ENCODE results near the gene ANK3.

ANK3 gene

DNA sequence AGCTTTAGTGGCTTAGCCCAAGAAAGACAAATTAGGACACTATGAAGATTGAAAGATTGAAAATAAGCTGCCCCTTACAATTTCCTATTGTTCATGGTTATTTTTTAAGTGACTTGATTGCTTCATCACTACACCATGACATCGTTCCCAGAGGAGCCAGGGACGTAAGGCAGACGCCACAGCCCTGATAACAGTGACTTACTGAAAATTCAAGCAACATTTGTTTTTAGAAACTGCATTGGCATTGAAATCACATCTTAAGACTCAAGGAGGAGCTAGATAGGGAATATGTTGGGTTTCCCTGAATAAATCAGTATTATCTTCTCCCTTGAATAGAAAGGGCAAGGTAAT is 38.7 kb upstream of the ANK3 start:
- Histone ChIP-seq H3F3A (ENCODE audit: insufficient read depth, low read length) (no peaks in the 10 kb centered on the region), H3K27me3 (replicated peaks; ENCODE audit: insufficient read depth, low read length) (no peaks in the 10 kb centered on the region), H3K4me2 (ENCODE audit: low read depth, low read length) (no peak overlapping the region), H2AFZ (ENCODE audit: low read length) (no peak overlapping the region), H3K4me3 (ENCODE audit: low read length) (no peak overlapping the region), H3K9me2 (replicated peaks; ENCODE audit: insufficient read depth, low read length) (no peaks in the 10 kb centered on the region), H3K9me3 (replicated peaks; ENCODE audit: insufficient read depth, low read length) (no peaks in the 10 kb centered on the region), H3K36me3 (replicated peaks; ENCODE audit: insufficient read depth, low read length) (no peaks in the 10 kb centered on the region), H4K20me1 (ENCODE audit: insufficient read depth, low read length) (no peaks in the 10 kb centered on the region), H3K79me2 (ENCODE audit: low read length) (no peaks in the 10 kb centered on the region), H3K27ac (ENCODE audit: low read length) (no peak overlapping the region), H3K9ac (ENCODE audit: low read length) (no peak overlapping the region), H3K4me1 (ENCODE audit: low read length) (no peaks in the 10 kb centered on the region)
- DNase-seq, result no peak
- no peak for TF ChIP-seq EZH2phosphoT487 (IDR thresholded peaks at IDR 0.05; ENCODE audit: low read length)
- TF ChIP-seq, protein P1, sequence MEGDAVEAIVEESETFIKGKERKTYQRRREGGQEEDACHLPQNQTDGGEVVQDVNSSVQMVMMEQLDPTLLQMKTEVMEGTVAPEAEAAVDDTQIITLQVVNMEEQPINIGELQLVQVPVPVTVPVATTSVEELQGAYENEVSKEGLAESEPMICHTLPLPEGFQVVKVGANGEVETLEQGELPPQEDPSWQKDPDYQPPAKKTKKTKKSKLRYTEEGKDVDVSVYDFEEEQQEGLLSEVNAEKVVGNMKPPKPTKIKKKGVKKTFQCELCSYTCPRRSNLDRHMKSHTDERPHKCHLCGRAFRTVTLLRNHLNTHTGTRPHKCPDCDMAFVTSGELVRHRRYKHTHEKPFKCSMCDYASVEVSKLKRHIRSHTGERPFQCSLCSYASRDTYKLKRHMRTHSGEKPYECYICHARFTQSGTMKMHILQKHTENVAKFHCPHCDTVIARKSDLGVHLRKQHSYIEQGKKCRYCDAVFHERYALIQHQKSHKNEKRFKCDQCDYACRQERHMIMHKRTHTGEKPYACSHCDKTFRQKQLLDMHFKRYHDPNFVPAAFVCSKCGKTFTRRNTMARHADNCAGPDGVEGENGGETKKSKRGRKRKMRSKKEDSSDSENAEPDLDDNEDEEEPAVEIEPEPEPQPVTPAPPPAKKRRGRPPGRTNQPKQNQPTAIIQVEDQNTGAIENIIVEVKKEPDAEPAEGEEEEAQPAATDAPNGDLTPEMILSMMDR (IDR thresholded peaks at IDR 0.05; ENCODE audit: low read length), result no peak
- TF ChIP-seq EZH2 (optimal IDR thresholded peaks at IDR 0.05; ENCODE audit: low read depth, low read length), result no peak

DNA sequence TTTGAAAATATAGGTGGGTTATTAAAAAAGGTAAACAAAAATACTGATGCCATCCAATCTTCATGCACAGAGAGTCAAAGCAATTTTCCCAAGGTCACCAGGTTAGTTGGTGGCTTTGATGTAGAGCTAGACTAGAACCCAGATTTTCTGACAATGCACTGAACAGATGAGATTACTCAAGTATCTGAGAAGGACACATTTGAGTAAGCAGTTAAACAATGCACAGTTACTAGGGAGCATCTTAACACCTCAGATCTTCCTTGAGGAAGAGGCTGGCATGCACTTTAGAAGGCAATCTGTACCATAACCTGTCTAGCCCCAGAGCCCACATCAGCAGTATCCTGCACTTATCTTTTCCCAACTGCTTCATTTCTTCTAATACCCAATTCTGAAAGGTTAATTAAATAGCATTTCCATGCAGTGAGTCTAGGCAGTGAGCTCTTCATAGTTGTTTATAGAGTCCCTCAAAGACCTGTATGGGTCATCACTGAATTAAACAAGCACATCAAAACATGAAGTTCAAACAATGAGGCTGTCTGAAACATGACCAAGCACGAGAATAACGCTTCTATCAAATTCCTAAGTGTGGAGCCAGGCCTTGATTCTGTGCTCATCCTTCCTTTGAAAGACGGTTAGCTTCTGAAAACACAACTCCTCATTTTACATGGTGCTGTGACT is 38.2 kb upstream of the ANK3 start:
- Histone ChIP-seq H3K36me3 (replicated peaks; ENCODE audit: insufficient read depth, low read length) (no peaks in the 10 kb centered on the region), H2AFZ (ENCODE audit: low read length) (no peak overlapping the region), H3K4me1 (ENCODE audit: low read length) (no peaks in the 10 kb centered on the region), H4K20me1 (ENCODE audit: insufficient read depth, low read length) (no peaks in the 10 kb centered on the region), H3K4me3 (ENCODE audit: low read length) (no peak overlapping the region), H3K4me2 (ENCODE audit: low read depth, low read length) (no peak overlapping the region), H3K9me3 (replicated peaks; ENCODE audit: insufficient read depth, low read length) (no peaks in the 10 kb centered on the region), H3K27me3 (replicated peaks; ENCODE audit: insufficient read depth, low read length) (no peaks in the 10 kb centered on the region), H3K9ac (ENCODE audit: low read length) (no peak overlapping the region), H3K27ac (ENCODE audit: low read length) (no peak overlapping the region), H3K9me2 (replicated peaks; ENCODE audit: insufficient read depth, low read length) (no peaks in the 10 kb centered on the region), H3F3A (ENCODE audit: insufficient read depth, low read length) (no peaks in the 10 kb centered on the region), H3K79me2 (ENCODE audit: low read length) (no peaks in the 10 kb centered on the region)
- DNase-seq, result no peak
- TF ChIP-seq EZH2 (optimal IDR thresholded peaks at IDR 0.05; ENCODE audit: low read depth, low read length) (no peak), EZH2phosphoT487 (IDR thresholded peaks at IDR 0.05; ENCODE audit: low read length) (no peak)
- TF ChIP-seq, protein P1 (IDR thresholded peaks at IDR 0.05; ENCODE audit: low read length), result no peak

DNA sequence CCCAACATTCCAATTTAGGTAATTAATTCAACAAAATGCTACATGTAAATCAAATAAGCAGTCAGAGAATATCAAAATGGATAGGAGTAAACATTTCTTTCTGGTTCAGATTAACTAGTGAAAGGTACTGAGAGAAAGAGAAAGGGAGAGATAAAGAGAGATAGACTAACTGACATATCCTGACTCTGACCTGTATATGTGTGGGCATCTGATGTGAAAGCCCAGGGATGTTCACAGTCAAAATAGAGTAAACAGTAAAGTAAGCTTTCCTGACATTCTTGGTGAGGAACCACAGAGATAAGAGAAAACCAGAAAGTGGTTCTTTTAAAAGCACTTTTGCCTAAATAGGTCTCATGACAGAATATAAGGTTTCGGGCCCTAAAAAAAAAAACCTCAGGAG is 37.5 kb upstream of the ANK3 start:
- H3K4me1 ChIP-seq (ENCODE audit: low read length), result no peaks in the 10 kb centered on the region

More for the DNA sequence above, 37.5 kb upstream of the ANK3 start:
- Histone ChIP-seq H3F3A (ENCODE audit: insufficient read depth, low read length) (no peaks in the 10 kb centered on the region), H3K27me3 (replicated peaks; ENCODE audit: insufficient read depth, low read length) (no peaks in the 10 kb centered on the region), H3K79me2 (ENCODE audit: low read length) (no peaks in the 10 kb centered on the region), H3K4me2 (ENCODE audit: low read depth, low read length) (no peak overlapping the region), H3K36me3 (replicated peaks; ENCODE audit: insufficient read depth, low read length) (no peaks in the 10 kb centered on the region), H4K20me1 (ENCODE audit: insufficient read depth, low read length) (no peaks in the 10 kb centered on the region), H3K9me3 (replicated peaks; ENCODE audit: insufficient read depth, low read length) (no peaks in the 10 kb centered on the region), H3K9ac (ENCODE audit: low read length) (no peak overlapping the region), H3K27ac (ENCODE audit: low read length) (no peak overlapping the region), H3K4me3 (ENCODE audit: low read length) (no peak overlapping the region), H3K9me2 (replicated peaks; ENCODE audit: insufficient read depth, low read length) (no peaks in the 10 kb centered on the region), H2AFZ (ENCODE audit: low read length) (no peak overlapping the region)
- TF ChIP-seq, protein P1 (IDR thresholded peaks at IDR 0.05; ENCODE audit: low read length), result no peak
- TF ChIP-seq EZH2phosphoT487 (IDR thresholded peaks at IDR 0.05; ENCODE audit: low read length) (no peak), EZH2 (optimal IDR thresholded peaks at IDR 0.05; ENCODE audit: low read depth, low read length) (no peak)
- no peak for DNase-seq

Measured in MM.1S (cell line).